Neural progenitor cell (in vitro differentiated cells): ENCODE measurements around the gene RARA. TPM values are rescaled to one million over a fixed set of nuclear protein-coding genes. Genes with fewer than 3 reads are reported as not detected.

Source experiments
- DNase-seq: peaks from one replicate; pipeline ENCODE4 v3.0.0-alpha.2; 2016; ENCODE audit warnings: low spot score
- H2AFZ ChIP-seq: fragments of 200-600 bp; sonication (generic); replicated peaks from 2 replicates; pipeline ENCODE4 v1.6.1; 2016; ENCODE audit warnings: antibody characterized with exemption
- H3F3A ChIP-seq: fragments of 200-600 bp; sonication (generic); 2 replicates; pipeline ENCODE4 v1.6.1; 2016; ENCODE audit warnings: antibody characterized with exemption, low read depth
- H3K27ac ChIP-seq: fragments of 200-600 bp; sonication (generic); 2 replicates; pipeline ENCODE4 v1.5.1; 2016; ENCODE audit warnings: mild to moderate bottlenecking
- H3K27me3 ChIP-seq: fragments of 200-600 bp; sonication (generic); 2 replicates; pipeline ENCODE4 v1.6.1; 2016; ENCODE audit warnings: mild to moderate bottlenecking, moderate library complexity
- H3K36me3 ChIP-seq: fragments of 200-600 bp; sonication (generic); 2 replicates; pipeline ENCODE4 v1.5.1; 2016
- H3K4me1 ChIP-seq: fragments of 200-600 bp; sonication (generic); 2 replicates; pipeline ENCODE4 v1.6.1; 2016; ENCODE audit warnings: mixed run types
- H3K4me2 ChIP-seq: fragments of 200-600 bp; sonication (generic); 2 replicates; pipeline ENCODE4 v1.6.1; 2016
- H3K4me3 ChIP-seq: fragments of 200-600 bp; sonication (generic); 2 replicates; pipeline ENCODE4 v1.5.1; 2016
- H3K79me2 ChIP-seq: fragments of 200-600 bp; sonication (generic); 2 replicates; pipeline ENCODE4 v1.6.1; 2016; ENCODE audit warnings: low read depth
- H3K9ac ChIP-seq: fragments of 200-600 bp; sonication (generic); 2 replicates; pipeline ENCODE4 v1.6.1; 2016
- H3K9me3 ChIP-seq: fragments of 200-600 bp; sonication (generic); 2 replicates; pipeline ENCODE4 v1.5.1; 2016; ENCODE audit warnings: low read depth
- H4K20me1 ChIP-seq: fragments of 200-600 bp; sonication (generic); 2 replicates; pipeline ENCODE4 v1.6.1; 2016; ENCODE audit warnings: low read depth
- H3K27ac Mint-ChIP-seq: 3 replicates; pipeline ENCODE4 v1.8.0; 2021; ENCODE audit warnings: mixed read lengths
- H3K27me3 Mint-ChIP-seq: 2 replicates; pipeline ENCODE4 v1.8.0; 2022; ENCODE audit warnings: low read depth, mild to moderate bottlenecking, inconsistent platforms, moderate library complexity, mixed read lengths; ENCODE audit not compliant: insufficient read depth
- H3K36me3 Mint-ChIP-seq: 3 replicates; pipeline ENCODE4 v1.8.0; 2021; ENCODE audit warnings: mixed read lengths
- H3K4me1 Mint-ChIP-seq: 3 replicates; pipeline ENCODE4 v1.8.0; 2021; ENCODE audit warnings: mixed read lengths
- H3K4me3 Mint-ChIP-seq: 3 replicates; pipeline ENCODE4 v1.8.0; 2021; ENCODE audit warnings: mild to moderate bottlenecking, moderate library complexity, mixed read lengths
- H3K9me3 Mint-ChIP-seq: 3 replicates; pipeline ENCODE4 v1.8.0; 2020; ENCODE audit warnings: mixed read lengths
- EZH2 ChIP-seq: fragments of 200-600 bp; sonication (generic); IDR thresholded peaks from 2 replicates; pipeline ENCODE4 v1.6.1; 2017; ENCODE audit warnings: antibody characterized with exemption, mild to moderate bottlenecking, moderate library complexity
- EZH2phosphoT487 ChIP-seq: fragments of 200-600 bp; sonication (generic); IDR thresholded peaks from 2 replicates; pipeline ENCODE4 v1.6.1; 2017; ENCODE audit warnings: antibody characterized with exemption
- total RNA-seq: library from RNA; depleted of rRNA; stranded (reverse); fragments of >200 nt; gene quantifications from 2 replicates; pipeline ENCODE4 v1.2.3, GENCODE V29; 2015; ENCODE audit warnings: low replicate concordance
- TF ChIP-seq, protein P1 (sequence below): fragments of 200-600 bp; sonication (generic); IDR thresholded peaks from 2 replicates; pipeline ENCODE4 v1.5.1; 2017; ENCODE audit warnings: antibody characterized with exemption, mild to moderate bottlenecking

RARA gene
- total RNA-seq, 1 donor from 2014 or later, result 9.0 TPM

DNA sequence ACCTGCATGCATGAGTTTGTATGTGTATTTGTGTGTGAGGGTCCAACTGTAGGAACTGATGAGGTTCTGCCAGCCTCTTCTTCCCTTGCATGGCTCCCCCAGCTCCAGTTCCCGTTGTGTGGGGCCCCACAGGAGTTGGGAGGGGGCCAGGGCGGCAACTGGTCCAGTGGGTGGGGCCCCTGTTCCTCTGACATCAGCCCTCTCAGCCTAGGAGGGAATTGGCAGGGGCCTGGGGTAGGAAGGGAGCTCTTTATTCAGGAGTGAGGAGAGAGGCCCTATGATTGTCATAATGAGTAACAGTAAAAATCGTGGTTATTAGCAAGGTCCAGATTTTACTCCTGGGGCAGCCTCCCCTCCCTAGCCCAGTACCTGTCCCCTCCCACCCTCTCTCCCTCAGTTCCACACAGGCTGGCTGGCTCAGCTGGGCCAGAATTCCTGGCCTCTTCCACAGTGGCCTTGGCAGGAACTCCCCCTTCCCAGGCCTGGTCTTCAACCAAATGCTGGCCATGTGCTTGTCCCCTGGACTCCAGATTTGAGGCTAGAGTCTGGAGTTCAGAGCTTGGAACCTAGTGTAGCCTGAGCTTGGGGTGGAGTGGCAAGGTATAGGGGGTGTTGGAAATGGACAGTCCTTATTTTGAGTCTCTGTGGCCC lies 18.9 kb downstream of the RARA start:
- Mint-ChIP-seq H3K27ac (peak overlapping the region; percentile 37), H3K9me3 (no peaks in the 10 kb centered on the region), H3K36me3 (peaks cover 3% of the 10 kb centered on the region), H3K4me1 (peaks cover 14% of the 10 kb centered on the region), H3K27me3 (peaks cover 2% of the 10 kb centered on the region), H3K4me3 (no peak overlapping the region)
- Histone ChIP-seq H3K9me3 (no peaks in the 10 kb centered on the region), H3F3A (no peaks in the 10 kb centered on the region), H3K27me3 (no peaks in the 10 kb centered on the region), H3K4me1 (no peaks in the 10 kb centered on the region), H4K20me1 (peaks cover 57% of the 10 kb centered on the region), H3K4me3 (no peak overlapping the region), H3K4me2 (no peak overlapping the region), H3K36me3 (no peaks in the 10 kb centered on the region), H3K27ac (no peak overlapping the region), H3K79me2 (peaks cover 3% of the 10 kb centered on the region), H3K9ac (no peak overlapping the region), H2AFZ (no peak overlapping the region)
- no peak for DNase-seq
- TF ChIP-seq EZH2, result no peak
- no peak for TF ChIP-seq EZH2phosphoT487
- TF ChIP-seq, protein P1, sequence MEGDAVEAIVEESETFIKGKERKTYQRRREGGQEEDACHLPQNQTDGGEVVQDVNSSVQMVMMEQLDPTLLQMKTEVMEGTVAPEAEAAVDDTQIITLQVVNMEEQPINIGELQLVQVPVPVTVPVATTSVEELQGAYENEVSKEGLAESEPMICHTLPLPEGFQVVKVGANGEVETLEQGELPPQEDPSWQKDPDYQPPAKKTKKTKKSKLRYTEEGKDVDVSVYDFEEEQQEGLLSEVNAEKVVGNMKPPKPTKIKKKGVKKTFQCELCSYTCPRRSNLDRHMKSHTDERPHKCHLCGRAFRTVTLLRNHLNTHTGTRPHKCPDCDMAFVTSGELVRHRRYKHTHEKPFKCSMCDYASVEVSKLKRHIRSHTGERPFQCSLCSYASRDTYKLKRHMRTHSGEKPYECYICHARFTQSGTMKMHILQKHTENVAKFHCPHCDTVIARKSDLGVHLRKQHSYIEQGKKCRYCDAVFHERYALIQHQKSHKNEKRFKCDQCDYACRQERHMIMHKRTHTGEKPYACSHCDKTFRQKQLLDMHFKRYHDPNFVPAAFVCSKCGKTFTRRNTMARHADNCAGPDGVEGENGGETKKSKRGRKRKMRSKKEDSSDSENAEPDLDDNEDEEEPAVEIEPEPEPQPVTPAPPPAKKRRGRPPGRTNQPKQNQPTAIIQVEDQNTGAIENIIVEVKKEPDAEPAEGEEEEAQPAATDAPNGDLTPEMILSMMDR, result no peak

DNA sequence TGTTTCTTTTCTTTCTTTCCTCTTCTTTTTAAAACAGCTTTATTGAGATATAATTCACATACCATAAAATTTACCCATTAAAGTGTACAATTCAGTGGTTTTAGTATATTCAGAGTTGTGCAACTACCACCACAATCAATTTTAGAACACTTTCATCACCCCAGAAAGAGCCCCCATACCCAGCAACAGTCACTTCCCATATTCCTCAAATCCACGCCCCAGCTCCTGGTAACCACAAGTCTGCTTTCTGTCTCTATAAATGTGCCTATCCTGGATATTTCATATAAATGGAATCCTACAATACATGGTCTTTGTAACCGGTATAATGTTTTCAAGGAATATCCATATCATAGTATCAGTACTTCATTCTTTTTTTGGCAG lies 19.4 kb downstream of the RARA start:
- Histone ChIP-seq H3K9me3 (no peaks in the 10 kb centered on the region), H3K4me2 (no peak overlapping the region), H3K9ac (no peak overlapping the region), H3K4me3 (no peak overlapping the region), H3K36me3 (no peaks in the 10 kb centered on the region), H3K27me3 (no peaks in the 10 kb centered on the region), H3F3A (no peaks in the 10 kb centered on the region), H3K4me1 (no peaks in the 10 kb centered on the region), H3K79me2 (peaks cover 3% of the 10 kb centered on the region), H2AFZ (no peak overlapping the region), H3K27ac (no peak overlapping the region), H4K20me1 (peaks cover 52% of the 10 kb centered on the region)
- Mint-ChIP-seq H3K4me3 (no peak overlapping the region), H3K27ac (no peak overlapping the region), H3K4me1 (peaks cover 9% of the 10 kb centered on the region), H3K9me3 (no peaks in the 10 kb centered on the region), H3K27me3 (peaks cover 2% of the 10 kb centered on the region), H3K36me3 (peaks cover 3% of the 10 kb centered on the region)
- DNase-seq, result no peak
- TF ChIP-seq, protein P1, result no peak
- TF ChIP-seq EZH2 (no peak), EZH2phosphoT487 (no peak)

DNA sequence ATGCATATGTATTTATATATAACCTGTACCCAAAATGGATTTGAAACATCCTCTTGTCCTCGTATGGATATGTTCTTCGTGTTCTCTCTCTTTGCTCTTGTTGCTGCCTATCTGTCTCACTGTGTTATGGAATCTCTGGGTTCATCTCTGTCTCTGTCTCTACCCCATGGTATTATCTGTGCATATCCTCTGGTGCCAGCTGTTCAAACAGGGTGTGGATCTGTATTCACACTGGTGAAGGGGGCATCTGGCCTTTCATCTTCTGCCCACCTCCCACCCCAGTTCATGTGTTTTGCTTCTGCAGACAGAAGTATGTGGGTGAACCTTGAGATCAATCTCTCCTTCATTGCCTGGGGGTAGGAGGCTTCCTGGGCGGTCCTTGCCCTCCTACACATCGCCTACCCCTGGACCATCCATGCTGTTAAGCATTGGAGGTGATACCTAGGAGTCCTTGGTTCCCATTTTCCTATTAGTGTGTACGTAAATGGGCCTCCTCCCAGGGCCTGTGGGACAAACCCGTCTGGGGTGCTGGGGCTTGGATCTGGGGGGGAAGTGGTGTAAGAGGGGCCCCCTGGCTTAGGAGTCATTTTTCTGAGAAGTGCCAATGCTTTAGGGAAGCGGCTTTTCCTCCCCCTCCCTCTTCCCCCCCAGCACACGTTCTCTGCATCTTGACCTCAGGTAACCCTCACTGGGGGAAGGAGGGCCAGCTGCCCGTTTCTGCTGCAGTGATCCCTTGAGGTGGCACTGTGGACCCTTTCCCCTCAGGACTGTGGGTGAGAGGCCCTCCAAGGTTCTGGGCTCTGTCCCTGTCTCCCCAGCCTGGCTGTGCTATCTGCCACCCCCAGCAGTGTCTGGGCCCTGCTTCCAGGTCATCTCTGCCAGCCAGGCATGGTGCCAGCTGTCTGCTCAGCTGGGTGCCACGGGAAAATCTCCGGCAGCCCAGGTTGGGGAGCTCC lies 21.1 kb downstream of the RARA start:
- Histone ChIP-seq H3K9me3 (no peaks in the 10 kb centered on the region), H4K20me1 (peaks cover 57% of the 10 kb centered on the region), H3K4me2 (no peak overlapping the region), H3K4me1 (peaks cover 6% of the 10 kb centered on the region), H3K79me2 (peaks cover 3% of the 10 kb centered on the region), H3K9ac (no peak overlapping the region), H3K27ac (no peak overlapping the region), H3K4me3 (no peak overlapping the region), H3K27me3 (no peaks in the 10 kb centered on the region), H3F3A (no peaks in the 10 kb centered on the region), H2AFZ (no peak overlapping the region), H3K36me3 (no peaks in the 10 kb centered on the region)
- peaks cover 14% of the 10 kb centered on the region for H3K4me1 Mint-ChIP-seq
- no peak overlapping the region for H3K27ac Mint-ChIP-seq
- peaks cover 3% of the 10 kb centered on the region for H3K36me3 Mint-ChIP-seq
- TF ChIP-seq, protein P1, result no peak
- TF ChIP-seq EZH2phosphoT487 (no peak), EZH2 (no peak)
- no peak for DNase-seq
- H3K4me3 Mint-ChIP-seq, result no peak overlapping the region
- peaks cover 2% of the 10 kb centered on the region for H3K27me3 Mint-ChIP-seq
- H3K9me3 Mint-ChIP-seq, result no peaks in the 10 kb centered on the region
